ENCODE data around the gene GPR141. TPM values are rescaled to one million over a fixed set of nuclear protein-coding genes. Genes with fewer than 3 reads are reported as not detected.

The GPR141 gene, protein sequence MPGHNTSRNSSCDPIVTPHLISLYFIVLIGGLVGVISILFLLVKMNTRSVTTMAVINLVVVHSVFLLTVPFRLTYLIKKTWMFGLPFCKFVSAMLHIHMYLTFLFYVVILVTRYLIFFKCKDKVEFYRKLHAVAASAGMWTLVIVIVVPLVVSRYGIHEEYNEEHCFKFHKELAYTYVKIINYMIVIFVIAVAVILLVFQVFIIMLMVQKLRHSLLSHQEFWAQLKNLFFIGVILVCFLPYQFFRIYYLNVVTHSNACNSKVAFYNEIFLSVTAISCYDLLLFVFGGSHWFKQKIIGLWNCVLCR
- not detected in 2 replicates for total RNA-seq

- no peak for DNase-seq (ENCODE audit: insufficient read length, low spot score, missing footprints)
- Histone ChIP-seq H3K4me2 (ENCODE audit: insufficient read depth, low read length) (no peak within 1 kb of the TSS), H3K4me1 (ENCODE audit: insufficient read depth, low read length) (no peaks in the 10 kb centered on the region), H3K4me3 (ENCODE audit: insufficient read depth, low read length) (no peak within 1 kb of the TSS), H2AFZ (ENCODE audit: low read length) (no peak within 1 kb of the TSS), H3K79me2 (ENCODE audit: insufficient read depth, low read length) (no peaks in the 10 kb centered on the region), H3K9me3 (ENCODE audit: low read depth, low read length) (no peaks in the 10 kb centered on the region), H3K27me3 (ENCODE audit: insufficient read depth, low read length) (no peaks in the 10 kb centered on the region), H3K27ac (ENCODE audit: low read depth, low read length) (no peak within 1 kb of the TSS), H4K20me1 (ENCODE audit: insufficient read depth, low read length) (no peaks in the 10 kb centered on the region), H3K36me3 (ENCODE audit: insufficient read depth, low read length) (no peaks in the 10 kb centered on the region)
- TF ChIP-seq CTCF (IDR thresholded peaks at IDR 0.05; ENCODE audit: extremely low read depth, low read depth, low read length) = no peak
These were observed at the start of gene GPR141 for GRCh38 chr7:37683246-37684120. GPR141 (plus strand) TSS chr7:37683766; CDS start chr7:37740394, 56,628 bp downstream.

DNA sequence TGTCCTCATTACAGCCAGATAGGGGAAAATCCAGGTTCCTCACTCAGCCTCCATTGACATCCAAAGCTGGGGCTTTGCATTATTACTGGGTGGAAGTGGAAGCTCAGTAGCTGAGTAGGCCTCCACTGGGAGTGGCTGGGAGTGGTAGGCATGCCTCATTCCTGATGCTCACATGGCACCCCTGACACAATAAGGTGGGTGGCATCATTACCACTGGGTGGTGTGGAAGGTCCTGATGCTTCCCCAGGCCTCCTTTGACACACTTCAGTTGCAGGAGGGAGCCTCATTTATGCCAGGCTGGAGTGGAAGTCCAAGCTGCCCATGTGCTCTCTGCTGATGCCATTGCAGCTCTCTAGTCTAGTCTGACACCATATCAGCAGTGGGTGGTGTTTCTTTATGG lies 48.2 kb upstream of the GPR141 start:
- Histone ChIP-seq H3K36me3 (ENCODE audit: insufficient read depth, low read length) (no peaks in the 10 kb centered on the region), H3K4me2 (ENCODE audit: insufficient read depth, low read length) (no peak overlapping the region), H2AFZ (ENCODE audit: low read length) (no peak overlapping the region), H3K79me2 (ENCODE audit: insufficient read depth, low read length) (no peaks in the 10 kb centered on the region), H4K20me1 (ENCODE audit: insufficient read depth, low read length) (no peaks in the 10 kb centered on the region), H3K4me1 (ENCODE audit: insufficient read depth, low read length) (no peaks in the 10 kb centered on the region), H3K9me3 (ENCODE audit: low read depth, low read length) (peaks cover 2% of the 10 kb centered on the region), H3K27ac (ENCODE audit: low read depth, low read length) (no peak overlapping the region), H3K27me3 (ENCODE audit: insufficient read depth, low read length) (no peaks in the 10 kb centered on the region), H3K4me3 (ENCODE audit: insufficient read depth, low read length) (no peak overlapping the region)
- TF ChIP-seq CTCF (IDR thresholded peaks at IDR 0.05; ENCODE audit: extremely low read depth, low read depth, low read length) = no peak
- no peak for DNase-seq (ENCODE audit: insufficient read length, low spot score, missing footprints)

DNA sequence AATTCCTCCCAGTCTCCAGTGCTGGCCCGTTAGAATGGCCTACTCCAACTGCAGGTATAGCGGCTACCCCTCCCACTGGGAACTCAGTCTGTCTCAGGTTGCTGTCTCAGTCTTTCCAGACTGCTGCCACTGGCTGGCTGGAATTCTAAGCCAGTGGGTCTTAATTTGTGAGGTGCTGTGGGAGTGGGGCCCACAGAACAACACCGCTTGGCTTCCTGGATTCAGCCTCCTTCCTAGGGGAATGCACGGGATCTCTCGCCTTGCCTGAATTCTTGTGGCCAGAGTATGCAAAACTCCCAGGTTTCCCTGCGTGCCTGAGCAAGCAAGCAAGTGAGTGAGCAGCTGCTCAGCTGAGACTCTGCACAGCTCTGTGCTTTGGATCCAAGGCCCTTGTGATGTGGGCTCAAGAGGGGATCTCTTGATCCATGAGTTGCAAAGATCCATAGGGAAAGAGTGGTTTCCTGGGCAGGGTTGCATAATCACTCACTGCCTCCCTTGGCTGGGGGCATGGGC lies 41.5 kb upstream of the GPR141 start:
- no peaks in the 10 kb centered on the region for H3K36me3 ChIP-seq (ENCODE audit: insufficient read depth, low read length)

More for the DNA sequence above, 41.5 kb upstream of the GPR141 start:
- no peak for TF ChIP-seq CTCF (IDR thresholded peaks at IDR 0.05; ENCODE audit: extremely low read depth, low read depth, low read length)
- Histone ChIP-seq H3K4me2 (ENCODE audit: insufficient read depth, low read length) (no peak overlapping the region), H3K9me3 (ENCODE audit: low read depth, low read length) (peaks cover 2% of the 10 kb centered on the region), H2AFZ (ENCODE audit: low read length) (no peak overlapping the region), H3K79me2 (ENCODE audit: insufficient read depth, low read length) (no peaks in the 10 kb centered on the region), H3K4me1 (ENCODE audit: insufficient read depth, low read length) (no peaks in the 10 kb centered on the region), H3K27me3 (ENCODE audit: insufficient read depth, low read length) (no peaks in the 10 kb centered on the region), H3K27ac (ENCODE audit: low read depth, low read length) (no peak overlapping the region), H4K20me1 (ENCODE audit: insufficient read depth, low read length) (no peaks in the 10 kb centered on the region), H3K4me3 (ENCODE audit: insufficient read depth, low read length) (no peak overlapping the region)
- no peak for DNase-seq (ENCODE audit: insufficient read length, low spot score, missing footprints)
